Liver (tissue), 9 donors: Measurements from ENCODE around the gene PPL. TPM values are rescaled to one million over a fixed set of nuclear protein-coding genes. Genes with fewer than 3 reads are reported as not detected.
"Not testable (repeated sequence)": the region's sequence is repeated elsewhere in the genome, so short reads cannot be mapped to it uniquely, and the experiment has no call there.

Experiments
- DNase-seq: peaks from one replicate; pipeline ENCODE4 v3.0.0-alpha.2; 2017; ENCODE audit warnings: low spot score
- H3K27ac ChIP-seq, 2 donors: one replicate each; pipeline ENCODE4 v1.7.0; 2013; ENCODE audit warnings: inconsistent platforms in 2 of 2, low read length in 2 of 2, control low read depth in 1 of 2, low read depth in 1 of 2, mild to moderate bottlenecking in 1 of 2
- H3K27me3 ChIP-seq, 4 donors: one replicate each; pipeline versions ENCODE4 v1.6.1 to v1.7.0; 2013; ENCODE audit warnings: low read length in 3 of 4, inconsistent platforms in 1 of 4, mild to moderate bottlenecking in 1 of 4, moderate library complexity in 1 of 4; ENCODE audit not compliant: control insufficient read depth in 4 of 4, insufficient read depth in 4 of 4
- H3K36me3 ChIP-seq, 4 donors: one replicate each; pipeline versions ENCODE4 v1.6.1 to v1.7.0; 2013; ENCODE audit warnings: low read length in 3 of 4, mild to moderate bottlenecking in 3 of 4, low read depth in 1 of 4, moderate library complexity in 1 of 4; ENCODE audit not compliant: control insufficient read depth in 4 of 4, insufficient read depth in 3 of 4
- H3K4me1 ChIP-seq, 4 donors: one replicate each; pipeline versions ENCODE4 v1.6.1 to v1.7.0; 2013; ENCODE audit warnings: low read length in 3 of 4, mild to moderate bottlenecking in 3 of 4, moderate library complexity in 1 of 4; ENCODE audit not compliant: control insufficient read depth in 4 of 4, insufficient read depth in 4 of 4
- H3K4me3 ChIP-seq, 3 donors: one replicate each; pipeline versions ENCODE4 v1.6.1 to v1.7.0; 2013; ENCODE audit warnings: low read length in 3 of 3, control low read depth in 1 of 3, low read depth in 1 of 3, mild to moderate bottlenecking in 1 of 3
- H3K9ac ChIP-seq, 2 donors: one replicate each; pipeline ENCODE4 v1.7.0; 2013; ENCODE audit warnings: low read length in 2 of 2, mild to moderate bottlenecking in 2 of 2, moderate library complexity in 2 of 2, control low read depth in 1 of 2, low read depth in 1 of 2
- H3K9me3 ChIP-seq, 4 donors: one replicate each; pipeline versions ENCODE4 v1.6.1 to v1.7.0; 2013; ENCODE audit warnings: low read length in 3 of 4; ENCODE audit not compliant: control insufficient read depth in 4 of 4
- ATF3 ChIP-seq: IDR thresholded peaks from 2 replicates; pipeline ENCODE4 v1.6.1; 2016; ENCODE audit warnings: antibody characterized with exemption
- CTCF ChIP-seq: fragments of 150-350 bp; IDR thresholded peaks from 2 replicates; pipeline ENCODE4 v1.5.1; 2017; ENCODE audit warnings: improper control_type of control experiment, low read depth, low read length; ENCODE audit not compliant: missing input control
- EGR1 ChIP-seq, 2 donors: IDR thresholded peaks; 2 replicates each; pipeline ENCODE4 v1.6.1; 2016 to 2018; ENCODE audit warnings: antibody characterized with exemption in 2 of 2, low read depth in 2 of 2
- FOXA1 ChIP-seq: IDR thresholded peaks from 2 replicates; pipeline ENCODE4 v1.6.1; 2016; ENCODE audit warnings: antibody characterized with exemption
- FOXA2 ChIP-seq: IDR thresholded peaks from 2 replicates; pipeline ENCODE4 v1.6.1; 2016; ENCODE audit warnings: antibody characterized with exemption
- HNF4A ChIP-seq, 2 donors: conservative IDR thresholded peaks; 2 replicates each; pipeline ENCODE4 v1.6.1; 2016; ENCODE audit warnings: antibody characterized with exemption in 2 of 2, mild to moderate bottlenecking in 2 of 2
- HNF4G ChIP-seq: IDR thresholded peaks from 2 replicates; pipeline ENCODE4 v1.6.1; 2016; ENCODE audit warnings: antibody characterized with exemption
- JUND ChIP-seq, 2 donors: IDR thresholded peaks; 2 replicates each; pipeline ENCODE4 v1.6.1; 2016; ENCODE audit warnings: antibody characterized with exemption in 2 of 2
- MAX ChIP-seq: IDR thresholded peaks from 2 replicates; pipeline ENCODE4 v1.6.1; 2016; ENCODE audit warnings: antibody characterized with exemption
- NR2F2 ChIP-seq: IDR thresholded peaks from 2 replicates; pipeline ENCODE4 v1.6.1; 2016; ENCODE audit warnings: antibody characterized with exemption
- RAD21 ChIP-seq, 2 donors: IDR thresholded peaks; 2 replicates each; pipeline ENCODE4 v1.6.1; 2016; ENCODE audit warnings: antibody characterized with exemption in 2 of 2, mild to moderate bottlenecking in 2 of 2
- REST ChIP-seq: IDR thresholded peaks from 2 replicates; pipeline ENCODE4 v1.6.1; 2016; ENCODE audit warnings: antibody characterized with exemption, mild to moderate bottlenecking
- RXRA ChIP-seq, 2 donors: IDR thresholded peaks; 2 replicates each; pipeline ENCODE4 v1.6.1; 2017 to 2018; ENCODE audit warnings: antibody characterized with exemption in 2 of 2, mild to moderate bottlenecking in 1 of 2
- SP1 ChIP-seq: IDR thresholded peaks from 2 replicates; pipeline ENCODE4 v1.6.1; 2018; ENCODE audit warnings: antibody characterized with exemption, mild to moderate bottlenecking
- TAF1 ChIP-seq: conservative IDR thresholded peaks from 2 replicates; pipeline ENCODE4 v1.6.1; 2016; ENCODE audit warnings: antibody characterized with exemption, mild to moderate bottlenecking
- YY1 ChIP-seq: IDR thresholded peaks from 2 replicates; pipeline ENCODE4 v1.6.1; 2016; ENCODE audit warnings: antibody characterized with exemption, mild to moderate bottlenecking
- WGBS: extraction: QIAGEN DNeasy Blood & Tissue Kit; methylation state at CpG from one replicate; pipeline ENCODE4 v1.1.7; 2013; 5-methylcytosine and 5-hydroxymethylcytosine counted together
- polyA plus RNA-seq, 2 donors: library from polyadenylated mRNA; stranded (reverse) in 1 of 2; unstranded in 1 of 2; fragments of 200-250 nt in 1 of 2; fragments of >200 nt in 1 of 2; fragmentation: Nextera tagmentation in 1 of 2; extraction: Ambion mirVana in 1 of 2; gene quantifications; one replicate each; pipeline versions ENCODE4 v1.2.1 to v1.2.3, GENCODE V29; 2013 to 2015
- total RNA-seq, 2 donors: library from RNA; depleted of rRNA; stranded (reverse); fragments of >200 nt; gene quantifications; one replicate each; pipeline ENCODE4 v1.2.3, GENCODE V29; 2014
- donor health status: healthy.
- donor health status: healthy.
- donor health status: healthy.
- donor health status: healthy.
- donor health status: healthy.

PPL gene
- total and polyA plus RNA-seq, 4 donors: 2.1 to 26.0 (median 6.1) TPM

- Histone ChIP-seq H3K27me3 (no peaks in the 10 kb centered on the region), H3K4me1 (no peaks in the 10 kb centered on the region), H3K9ac (no peak overlapping the region), H3K27ac (no peak overlapping the region), H3K9me3 (no peaks in the 10 kb centered on the region), H3K36me3 (no peaks in the 10 kb centered on the region), H3K4me3 (no peak overlapping the region)
- TF ChIP-seq RAD21 (IDR thresholded peaks at IDR 0.05) (no peak), HNF4G (no peak), TAF1 (no peak), YY1 (no peak), JUND (IDR thresholded peaks at IDR 0.05) (no peak)
- DNase-seq: no peak
- 81% methylated on average over 10 of the region's 10 CpGs for WGBS
Observed at GRCh38 chr16:4966736-4967453, 29.9 kb upstream of the PPL start.

GRCh38 chr16:4963527-4963926 lies 26.6 kb upstream of the PPL start:
- 82% methylated on average over 7 of the region's 7 CpGs for WGBS
- H3K9me3 ChIP-seq, H3K9ac ChIP-seq, H3K36me3 ChIP-seq, H3K27ac ChIP-seq, H3K4me1 ChIP-seq, H3K27me3 ChIP-seq, DNase-seq, H3K4me3 ChIP-seq: not testable (repeated sequence)

- Histone ChIP-seq H3K27ac (no peak overlapping the region), H3K36me3 (no peaks in the 10 kb centered on the region), H3K4me3 (no peak overlapping the region), H3K9me3 (no peaks in the 10 kb centered on the region), H3K9ac (no peak overlapping the region), H3K27me3 (no peaks in the 10 kb centered on the region), H3K4me1 (peaks cover 0 to 7% (median 5%) of the 10 kb centered on the region in 4 donors)
- 54% methylated on average over 7 of the region's 7 CpGs for WGBS
- DNase-seq: no peak
- TF ChIP-seq ATF3 (no peak), HNF4A (conservative IDR thresholded peaks at IDR 0.05) (no peak), RXRA (IDR thresholded peaks at IDR 0.05) (no peak), NR2F2 (no peak), SP1 (no peak), REST (no peak), MAX (no peak), HNF4G (no peak), FOXA1 (no peak), FOXA2 (no peak), EGR1 (IDR thresholded peaks at IDR 0.05; ENCODE audit: low read depth in 2 of 2) (no peak), CTCF (no peak)
Observed at GRCh38 chr16:4962716-4963115, 25.8 kb upstream of the PPL start.
